Esophagus muscularis mucosa (tissue), 4 donors: ENCODE results near the gene IL32.
"Not testable (repeated sequence)": the region's sequence is repeated elsewhere in the genome, so short reads cannot be mapped to it uniquely, and the experiment has no call there.

ENCODE experiments used
- EP300 ChIP-seq: sonication (generic); formaldehyde crosslinking; IDR thresholded peaks from one replicate; pipeline ENCODE4 v1.6.1; 2017; ENCODE audit warnings: antibody characterized with exemption
- POLR2A ChIP-seq: fragments of 450-650 bp; IDR thresholded peaks from one replicate; pipeline ENCODE4 v1.6.1; 2017; ENCODE audit warnings: antibody characterized with exemption, moderate library complexity, mild to moderate bottlenecking, low read depth
- POLR2AphosphoS5 ChIP-seq, 2 donors: sonication (generic); formaldehyde crosslinking; IDR thresholded peaks; one replicate each; pipeline ENCODE4 v1.6.1; 2017; ENCODE audit warnings: antibody characterized with exemption in 2 of 2
- TF ChIP-seq, protein P1 (sequence below), 3 experiments: fragments of 200-600 bp in 2 of 3; fragments of 450-650 bp in 1 of 3; sonication (generic) in 2 of 3; IDR thresholded peaks; one replicate each; pipeline ENCODE4 v1.5.1; 2017 to 2019; ENCODE audit warnings: antibody characterized with exemption in 3 of 3, mild to moderate bottlenecking in 2 of 3, moderate library complexity in 1 of 3

DNA sequence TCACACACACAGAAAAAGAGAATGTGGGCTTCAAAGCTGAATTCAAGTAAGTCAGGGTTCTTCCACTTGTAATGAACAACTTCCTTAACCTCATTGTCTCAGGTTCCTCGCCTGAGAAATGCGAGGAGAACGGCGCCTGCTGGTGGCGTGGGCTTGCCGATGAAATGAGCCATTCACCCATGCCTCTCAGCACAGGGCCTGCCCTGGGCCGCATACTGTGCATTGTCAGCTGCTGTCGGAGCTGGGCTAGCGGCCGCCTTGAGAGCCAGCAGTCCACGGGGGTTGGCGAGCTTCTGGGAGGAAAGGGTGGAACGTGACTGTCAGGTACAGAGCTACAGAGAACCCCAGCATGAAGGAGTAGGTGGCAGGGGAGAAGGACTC is 12.1 kb upstream of the IL32 start:
- not testable (repeated sequence) for TF ChIP-seq POLR2AphosphoS5 (IDR thresholded peaks at IDR 0.05); EP300; POLR2A
- TF ChIP-seq, protein P1, sequence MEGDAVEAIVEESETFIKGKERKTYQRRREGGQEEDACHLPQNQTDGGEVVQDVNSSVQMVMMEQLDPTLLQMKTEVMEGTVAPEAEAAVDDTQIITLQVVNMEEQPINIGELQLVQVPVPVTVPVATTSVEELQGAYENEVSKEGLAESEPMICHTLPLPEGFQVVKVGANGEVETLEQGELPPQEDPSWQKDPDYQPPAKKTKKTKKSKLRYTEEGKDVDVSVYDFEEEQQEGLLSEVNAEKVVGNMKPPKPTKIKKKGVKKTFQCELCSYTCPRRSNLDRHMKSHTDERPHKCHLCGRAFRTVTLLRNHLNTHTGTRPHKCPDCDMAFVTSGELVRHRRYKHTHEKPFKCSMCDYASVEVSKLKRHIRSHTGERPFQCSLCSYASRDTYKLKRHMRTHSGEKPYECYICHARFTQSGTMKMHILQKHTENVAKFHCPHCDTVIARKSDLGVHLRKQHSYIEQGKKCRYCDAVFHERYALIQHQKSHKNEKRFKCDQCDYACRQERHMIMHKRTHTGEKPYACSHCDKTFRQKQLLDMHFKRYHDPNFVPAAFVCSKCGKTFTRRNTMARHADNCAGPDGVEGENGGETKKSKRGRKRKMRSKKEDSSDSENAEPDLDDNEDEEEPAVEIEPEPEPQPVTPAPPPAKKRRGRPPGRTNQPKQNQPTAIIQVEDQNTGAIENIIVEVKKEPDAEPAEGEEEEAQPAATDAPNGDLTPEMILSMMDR (IDR thresholded peaks at IDR 0.05), result not testable (repeated sequence)
